Astrocyte of the spinal cord (primary cell): ENCODE results near the gene ESRRG.

Experiments used
- DNase-seq: peaks from one replicate; pipeline ENCODE4 v3.0.0; 2011; ENCODE audit warnings: low read depth, low spot score
- H3K4me3 ChIP-seq: 2 replicates; pipeline ENCODE4 v1.5.1; 2011; ENCODE audit warnings: low read depth, mild to moderate bottlenecking, low read length, moderate library complexity
- in situ Hi-C: cut with HindIII; loops from 2 replicates; pipeline ENCODE4 v1.10.0; 2017; ENCODE audit warnings: low sequenced_read_pairs
- TF ChIP-seq, protein P1 (sequence below): IDR thresholded peaks from 2 replicates; pipeline ENCODE4 v1.5.1; 2012; ENCODE audit warnings: low read depth, mild to moderate bottlenecking, low read length, inconsistent platforms

Gene ESRRG

DNA sequence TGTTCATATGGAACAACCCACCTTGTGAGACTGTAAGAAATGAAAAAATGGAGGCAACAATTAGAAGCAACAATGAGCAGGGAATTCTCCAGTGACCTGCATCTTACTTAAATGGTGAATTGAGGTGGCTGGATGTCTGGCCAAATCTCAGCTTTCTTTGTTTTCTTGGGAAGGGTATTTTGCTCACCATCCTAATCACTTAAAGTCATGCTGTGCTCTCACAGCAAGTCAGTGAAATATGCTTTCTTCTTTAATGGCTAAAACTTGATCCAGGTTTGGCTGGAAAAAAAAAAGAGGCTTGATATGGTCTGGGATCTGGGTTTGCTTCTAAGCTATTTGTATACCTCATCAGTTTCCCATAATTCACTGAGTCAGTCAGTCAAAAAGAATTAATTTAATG, 124.8 kb downstream of the ESRRG start:
- TF ChIP-seq, protein P1, sequence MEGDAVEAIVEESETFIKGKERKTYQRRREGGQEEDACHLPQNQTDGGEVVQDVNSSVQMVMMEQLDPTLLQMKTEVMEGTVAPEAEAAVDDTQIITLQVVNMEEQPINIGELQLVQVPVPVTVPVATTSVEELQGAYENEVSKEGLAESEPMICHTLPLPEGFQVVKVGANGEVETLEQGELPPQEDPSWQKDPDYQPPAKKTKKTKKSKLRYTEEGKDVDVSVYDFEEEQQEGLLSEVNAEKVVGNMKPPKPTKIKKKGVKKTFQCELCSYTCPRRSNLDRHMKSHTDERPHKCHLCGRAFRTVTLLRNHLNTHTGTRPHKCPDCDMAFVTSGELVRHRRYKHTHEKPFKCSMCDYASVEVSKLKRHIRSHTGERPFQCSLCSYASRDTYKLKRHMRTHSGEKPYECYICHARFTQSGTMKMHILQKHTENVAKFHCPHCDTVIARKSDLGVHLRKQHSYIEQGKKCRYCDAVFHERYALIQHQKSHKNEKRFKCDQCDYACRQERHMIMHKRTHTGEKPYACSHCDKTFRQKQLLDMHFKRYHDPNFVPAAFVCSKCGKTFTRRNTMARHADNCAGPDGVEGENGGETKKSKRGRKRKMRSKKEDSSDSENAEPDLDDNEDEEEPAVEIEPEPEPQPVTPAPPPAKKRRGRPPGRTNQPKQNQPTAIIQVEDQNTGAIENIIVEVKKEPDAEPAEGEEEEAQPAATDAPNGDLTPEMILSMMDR, result no peak
- in situ Hi-C loops, result no loop called here
- no peak overlapping the region for H3K4me3 ChIP-seq
- no peak for DNase-seq

DNA sequence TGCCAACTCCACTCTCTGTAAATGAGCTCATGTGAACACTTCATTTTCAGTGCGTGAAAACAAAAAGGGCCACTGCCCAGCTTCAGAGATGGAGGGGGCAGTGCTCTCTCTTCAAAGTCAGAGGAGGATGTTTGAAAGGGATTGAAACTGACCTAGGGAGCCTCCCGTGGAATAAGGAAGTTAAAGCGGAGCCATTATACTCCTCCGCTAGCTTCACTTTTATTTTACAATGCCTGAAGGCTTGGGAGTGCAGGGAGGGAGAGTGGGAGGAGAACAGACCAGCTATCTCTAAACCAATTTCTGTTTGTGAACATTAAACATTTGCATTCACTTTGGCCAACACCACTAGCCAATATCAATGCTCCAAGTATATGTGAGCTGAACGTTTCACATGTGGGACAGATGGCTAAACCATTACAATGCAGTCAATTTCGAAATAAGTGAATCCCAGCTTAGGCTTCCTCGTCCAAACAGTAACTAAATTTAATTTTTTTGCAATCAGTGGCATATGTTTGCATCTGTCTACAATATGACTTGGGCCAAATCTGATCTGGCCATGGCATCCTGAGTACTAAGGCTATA, 126.9 kb downstream of the ESRRG start:
- peak; percentile 1 for DNase-seq
- H3K4me3 ChIP-seq, result no peak overlapping the region
- in situ Hi-C loops, result no loop called here
- TF ChIP-seq, protein P1, result no peak

DNA sequence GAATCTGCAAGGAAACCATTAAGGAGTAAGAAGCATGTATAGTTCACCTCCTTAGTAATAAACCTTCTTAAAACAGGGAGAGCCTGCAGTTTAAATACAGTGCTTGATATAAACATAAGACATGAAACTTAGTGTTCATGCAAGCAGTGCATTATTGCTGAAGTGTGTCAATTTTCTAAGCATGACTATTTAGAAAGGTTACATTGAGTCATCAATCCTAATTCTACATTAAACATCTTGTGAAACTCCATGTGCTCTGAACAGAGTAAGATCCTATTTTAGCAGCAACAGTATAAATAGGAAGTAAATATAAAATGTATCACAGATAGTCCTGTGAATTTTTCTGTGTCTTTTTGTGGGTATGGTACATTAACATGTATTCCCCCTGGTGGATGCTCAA, 135.5 kb downstream of the ESRRG start:
- DNase-seq, result no peak
- TF ChIP-seq, protein P1, result no peak
- no peak overlapping the region for H3K4me3 ChIP-seq
- in situ Hi-C loops, result no loop called here

DNA sequence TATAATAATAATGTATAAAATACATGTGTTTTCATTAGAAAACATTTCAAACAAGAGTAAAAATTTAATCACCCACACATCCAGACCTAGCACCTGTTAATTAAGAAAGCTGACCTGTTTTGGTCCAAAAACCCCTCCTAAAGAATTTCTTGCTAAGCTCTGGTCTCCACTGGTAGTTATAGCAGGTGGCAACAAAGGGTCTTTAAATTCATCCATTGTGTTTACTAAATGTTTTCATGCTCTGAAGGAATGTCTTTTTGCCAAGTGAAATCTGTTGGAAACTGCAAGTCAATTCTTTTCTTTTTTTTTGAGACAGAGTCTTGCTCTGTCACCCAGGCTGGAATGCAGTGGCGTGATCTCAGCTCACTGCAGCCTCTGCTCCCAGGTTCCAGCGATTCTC, 141.1 kb downstream of the ESRRG start:
- in situ Hi-C loops, result no loop called here
- DNase-seq, result no peak
- TF ChIP-seq, protein P1, result no peak
- no peak overlapping the region for H3K4me3 ChIP-seq

DNA sequence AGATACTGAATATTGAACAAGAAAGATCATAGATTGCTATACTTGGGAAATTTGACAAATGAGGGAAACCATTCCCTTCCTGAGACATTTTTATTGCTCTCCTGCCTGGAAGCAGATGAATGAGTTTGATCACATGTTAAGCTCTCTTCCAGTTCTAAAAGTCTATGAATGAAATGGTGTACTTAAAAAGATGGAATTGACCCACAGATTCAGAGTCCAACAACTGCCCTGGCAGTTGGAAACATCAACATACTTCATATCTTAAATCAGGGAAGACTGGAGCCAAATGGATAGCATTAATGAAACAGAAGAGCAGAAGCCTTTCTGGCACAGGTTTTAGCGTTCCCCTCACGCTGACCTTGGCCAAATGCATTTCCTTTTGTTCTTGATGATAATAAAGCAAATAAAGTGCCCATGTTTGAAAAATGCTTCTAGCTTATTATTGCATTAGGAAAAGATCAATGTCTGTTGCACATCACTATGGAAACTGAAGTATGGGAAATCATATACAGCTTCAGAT, 142.6 kb downstream of the ESRRG start:
- in situ Hi-C loops, result no loop called here
- DNase-seq, result no peak
- TF ChIP-seq, protein P1, result no peak
- H3K4me3 ChIP-seq, result no peak overlapping the region

DNA sequence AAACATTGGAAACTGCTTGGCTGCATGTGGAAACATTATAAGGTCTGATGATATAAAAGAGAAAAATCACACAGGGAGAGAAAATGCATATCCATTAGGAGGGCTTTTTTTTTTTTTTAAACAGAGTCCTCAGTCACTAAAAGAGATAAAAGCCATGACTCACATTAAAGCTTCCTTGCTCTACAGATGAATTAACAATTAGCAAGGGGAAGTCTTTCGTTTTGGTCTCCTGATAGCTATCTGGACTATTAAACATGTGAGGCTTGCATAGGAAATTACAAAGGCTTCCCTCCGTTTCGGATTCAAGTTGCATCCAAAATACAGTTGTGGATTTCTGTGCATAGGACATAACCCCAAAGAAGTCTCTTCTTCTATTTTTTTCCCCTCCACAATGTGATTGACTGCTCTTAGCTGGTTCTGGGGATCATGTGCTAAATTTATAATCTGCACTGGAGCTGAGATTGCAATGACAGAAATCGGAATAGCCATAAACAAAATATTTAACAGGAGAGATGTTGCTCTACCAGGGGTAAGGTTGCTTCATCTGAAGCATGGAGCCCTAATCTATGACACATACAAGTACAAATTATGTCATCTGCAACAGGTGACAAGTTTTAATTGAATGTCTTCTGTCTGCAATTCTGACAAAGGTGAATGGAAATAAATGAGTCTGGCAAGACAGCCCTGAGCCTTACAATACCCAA, 146.8 kb downstream of the ESRRG start:
- DNase-seq, result no peak
- H3K4me3 ChIP-seq, result no peak overlapping the region
- TF ChIP-seq, protein P1, result no peak
- in situ Hi-C loops, result no loop called here
